ENCODE measurements around the gene AKAP8L. TPM values are rescaled to one million over a fixed set of nuclear protein-coding genes. Genes with fewer than 3 reads are reported as not detected.

Gene AKAP8L
- total and polyA plus RNA-seq, 10 of the 15 experiments (the other 5 are each of a cell fraction or from before 2014, with no cell fraction given), result 0.66 to 64.3 (median 40.0) TPM

GRCh38 chr19:15419413-15420025 lies 731 bp upstream of the AKAP8L start (continued):
- TF ChIP-seq E2F4 (IDR thresholded peaks at IDR 0.05; ENCODE audit: low read depth, low read length) (no peak), POLR2AphosphoS2 (IDR thresholded peaks at IDR 0.05; ENCODE audit: low read depth, low read length) (no peak), FOXK2 (IDR thresholded peaks at IDR 0.05) (no peak), NR2C1 (IDR thresholded peaks at IDR 0.05) (no peak)

GRCh38 chr19:15418231-15418578 lies 583 bp downstream of the AKAP8L start:
- no TSS peak for BruUV-seq (replicated peaks)
- in situ Hi-C loops (cut with MboI) (no loop called here), intact Hi-C loops (cut with micrococcal nuclease; ENCODE audit: unreplicated experiment) (loop anchor here (2.0 to 10.0 kb wide), 3 partner anchors 15 to 241 kb away; partner anchors contain the start of gene RASAL3)
- DNase-seq (ENCODE audit: low read depth, low spot score), result no peak
- H3K27ac ChIP-seq (ENCODE audit: control insufficient read depth, insufficient read depth), result peak overlapping the region; percentile 88
- no peaks in the 10 kb centered on the region; the same call in 2 of the 3 replicates for H3K9me3 ChIP-seq (replicated peaks; ENCODE audit: control insufficient read depth, insufficient read depth, low read length)
- H3K9ac ChIP-seq (ENCODE audit: control insufficient read depth, insufficient read depth, low read length), result peak overlapping the region; percentile 97
- H3K79me2 ChIP-seq (ENCODE audit: control insufficient read depth, insufficient read depth, low read length), result peaks cover 47% of the 10 kb centered on the region
- peaks cover 7 to 11% of the 10 kb centered on the region in 2 experiments for H3K36me3 ChIP-seq (ENCODE audit: control insufficient read depth in 2 of 2, insufficient read depth in 2 of 2, low read length in 1 of 2)
- FAIRE-seq, result no peak
- H4K20me1 ChIP-seq (ENCODE audit: control insufficient read depth, insufficient read depth), result 0 out of 2 replicates have a peak, but pooled peaks cover 3% of the 10 kb centered on the region
- ChIA-PET POLR2A (interaction anchor here (1.1 to 2.7 kb wide), 6 partner anchors 11 to 85 kb away, joined by 4 to 19 read pairs (median 7); partner anchors contain the start of genes AKAP8 and BRD4), CTCF (interaction anchor here (0.9 to 6.1 kb wide), 14 partner anchors 11 to 317 kb away, joined by 3 to 85 read pairs (median 9); partner anchors contain the start of gene AKAP8), SMC1A (ENCODE audit: uncharacterized antibody, unreplicated experiment) (interaction anchor here (1.1 to 4.4 kb wide), 6 partner anchors 39 to 137 kb away, joined by 3 to 34 read pairs (median 16); partner anchors contain the start of genes AKAP8 and RASAL3), RAD21 (ENCODE audit: unreplicated experiment) (interaction anchor here (0.7 to 2.6 kb wide), 13 partner anchors 11 to 767 kb away, joined by 3 to 43 read pairs (median 3); partner anchors contain the start of genes AKAP8, FAM32A and RASAL3)
- H3K4me1 ChIP-seq (ENCODE audit: control insufficient read depth, insufficient read depth, low read length), result peaks cover 8% of the 10 kb centered on the region
- H2AFZ ChIP-seq (ENCODE audit: control insufficient read depth, low read depth, low read length), result peak overlapping the region; percentile 86
- no peaks in the 10 kb centered on the region for H3K27me3 ChIP-seq (replicated peaks in 1 of 2; ENCODE audit: control insufficient read depth in 2 of 2, insufficient read depth in 2 of 2, low read length in 1 of 2)
- no peak for ATAC-seq
- TF ChIP-seq CHD2 (IDR thresholded peaks at IDR 0.05; ENCODE audit: borderline replicate concordance, low read depth, low read length) (no peak), MEF2B (IDR thresholded peaks at IDR 0.05; ENCODE audit: partially characterized antibody, poor library complexity, severe bottlenecking) (no peak), BHLHE40 (IDR thresholded peaks at IDR 0.05; ENCODE audit: borderline replicate concordance in 1 of 2, low read depth in 2 of 2, low read length in 1 of 2) (no peak), HCFC1 (IDR thresholded peaks at IDR 0.05; ENCODE audit: low read length) (no peak)
- H3K4me2 ChIP-seq (ENCODE audit: control insufficient read depth, insufficient read depth), result peak overlapping the region; percentile 97
- WGBS (ENCODE audit: insufficient coverage, insufficient replicate concordance, low lambda C conversion rate, missing lambda C conversion rate), result 3% methylated on average over 16 of the region's 16 CpGs
- H3K4me3 ChIP-seq, result peak overlapping the region; percentile 98
